ENCODE measurements around the gene DLGAP1. TPM values are rescaled to one million over a fixed set of nuclear protein-coding genes. Genes with fewer than 3 reads are reported as not detected.

Gene DLGAP1
- total and polyA plus RNA-seq, 5 experiments from 2014 or later, result not detected

GRCh38 chr18:3932276-3932675 lies 522.8 kb downstream of the DLGAP1 start:
- no peaks in the 10 kb centered on the region for H3K36me3 Mint-ChIP-seq
- no peak overlapping the region for H3K4me3 Mint-ChIP-seq
- DNase-seq (no peak), ATAC-seq (no peak)
- no peaks in the 10 kb centered on the region for H3K4me1 Mint-ChIP-seq
- peaks cover 0 to 8% (median 0%) of the 10 kb centered on the region in 5 donors for H3K27me3 Mint-ChIP-seq
- H3K9me3 Mint-ChIP-seq, result no peaks in the 10 kb centered on the region
- POLR2A ChIA-PET, result no interaction called here
- H3K27ac Mint-ChIP-seq, result no peak overlapping the region

DNA sequence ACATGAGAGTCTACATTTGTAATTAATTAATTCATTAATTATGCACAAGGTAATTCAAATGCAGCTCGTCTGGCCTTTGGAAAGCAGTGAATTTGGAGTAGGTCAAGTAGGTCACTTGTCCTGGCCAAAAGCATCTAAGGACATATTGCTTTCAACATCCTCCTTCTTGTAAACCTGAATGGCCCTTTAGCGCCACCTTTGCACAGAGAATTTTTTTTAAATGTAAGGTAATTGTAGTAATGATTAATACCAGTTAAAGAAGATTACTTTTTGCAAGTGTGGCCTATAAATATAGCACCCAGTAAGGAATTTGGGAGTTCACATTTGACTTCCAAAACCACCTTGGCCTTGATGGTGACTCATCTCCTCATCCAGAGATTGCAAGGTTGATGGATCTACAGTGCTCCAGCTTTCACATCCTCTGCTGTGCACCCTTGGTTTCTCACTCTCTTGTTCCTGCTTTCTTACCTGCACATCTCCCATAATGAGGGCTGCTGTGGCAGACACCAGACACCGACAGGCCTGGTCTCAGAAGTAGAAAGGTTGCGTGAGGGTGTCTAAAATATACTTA lies 523.5 kb downstream of the DLGAP1 start:
- no peak for DNase-seq
- Mint-ChIP-seq H3K4me1 (no peaks in the 10 kb centered on the region), H3K36me3 (no peaks in the 10 kb centered on the region), H3K4me3 (no peak overlapping the region), H3K9me3 (no peaks in the 10 kb centered on the region), H3K27ac (no peak overlapping the region), H3K27me3 (peaks cover 0 to 5% (median 1%) of the 10 kb centered on the region in 5 donors)
- no peak for ATAC-seq
- POLR2A ChIA-PET, result no interaction called here

GRCh38 chr18:3931013-3931315 lies 524.1 kb downstream of the DLGAP1 start:
- no peaks in the 10 kb centered on the region for H3K4me1 Mint-ChIP-seq
- no peak for DNase-seq
- no peaks in the 10 kb centered on the region for H3K36me3 Mint-ChIP-seq
- H3K27ac Mint-ChIP-seq, result no peak overlapping the region
- H3K27me3 Mint-ChIP-seq, result peaks cover 0 to 2% (median 0%) of the 10 kb centered on the region in 5 donors
- no peaks in the 10 kb centered on the region for H3K9me3 Mint-ChIP-seq
- POLR2A ChIA-PET, result no interaction called here
- no peak for ATAC-seq
- no peak overlapping the region for H3K4me3 Mint-ChIP-seq

DNA sequence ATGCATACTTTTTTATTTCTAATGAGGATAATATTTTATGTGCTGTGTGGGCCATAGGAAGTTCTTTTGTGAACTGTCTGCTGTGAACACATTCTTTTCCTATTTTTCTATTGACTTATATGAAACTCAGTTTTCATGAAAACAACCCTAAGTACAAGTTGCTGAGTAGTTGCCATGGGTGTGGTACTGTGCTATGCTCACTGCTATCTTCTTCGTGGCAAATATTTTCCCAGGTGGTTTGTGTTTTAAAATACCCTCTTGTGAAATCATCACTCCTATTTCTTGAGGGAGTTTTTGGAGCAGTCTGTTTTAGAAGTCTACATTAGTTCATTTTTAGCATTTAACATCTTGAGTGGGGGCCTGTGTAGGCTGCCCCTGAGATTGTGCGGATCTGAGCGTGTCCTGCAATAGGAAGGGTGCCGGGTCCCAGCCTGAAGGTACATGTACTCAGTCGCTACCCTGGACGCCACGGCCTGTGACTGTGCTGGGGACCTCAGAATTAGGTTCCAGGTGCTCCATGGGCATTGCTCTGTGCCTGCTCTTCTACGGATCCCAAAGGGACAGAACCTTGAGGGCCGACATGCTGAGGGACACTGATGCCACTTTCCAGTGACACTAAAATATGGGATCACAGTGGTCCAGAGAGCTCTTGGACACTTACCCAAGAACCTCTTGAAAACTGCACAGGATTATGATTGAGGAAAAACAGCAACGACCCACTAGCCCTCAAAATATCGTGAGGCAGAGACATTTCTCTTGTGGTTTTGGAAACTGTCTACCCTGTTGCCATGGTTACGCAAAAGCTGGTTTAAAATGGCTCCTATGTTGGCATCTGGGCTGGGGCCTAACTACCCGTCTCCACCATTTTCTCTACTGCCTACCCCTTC lies 524.7 kb downstream of the DLGAP1 start:
- H3K9me3 Mint-ChIP-seq, result no peaks in the 10 kb centered on the region
- peaks cover 0 to 3% (median 0%) of the 10 kb centered on the region in 5 donors for H3K27me3 Mint-ChIP-seq
- H3K27ac Mint-ChIP-seq, result no peak overlapping the region
- H3K36me3 Mint-ChIP-seq, result no peaks in the 10 kb centered on the region
- POLR2A ChIA-PET, result no interaction called here
- DNase-seq (no peak), ATAC-seq (no peak)
- H3K4me1 Mint-ChIP-seq, result no peaks in the 10 kb centered on the region
- H3K4me3 Mint-ChIP-seq, result no peak overlapping the region

GRCh38 chr18:3924455-3924854 lies 530.7 kb downstream of the DLGAP1 start:
- ATAC-seq, result no peak
- Mint-ChIP-seq H3K4me3 (no peak overlapping the region), H3K9me3 (no peaks in the 10 kb centered on the region)

GRCh38 chr18:3923750-3924149 lies 531.4 kb downstream of the DLGAP1 start:
- Mint-ChIP-seq H3K4me3 (no peak overlapping the region), H3K27ac (no peak overlapping the region), H3K4me1 (no peaks in the 10 kb centered on the region), H3K36me3 (no peaks in the 10 kb centered on the region), H3K27me3 (peaks cover 2 to 15% (median 10%) of the 10 kb centered on the region in 5 donors), H3K9me3 (no peaks in the 10 kb centered on the region)
- ATAC-seq (no peak), DNase-seq (no peak)
- POLR2A ChIA-PET, result no interaction called here

More at GRCh38 chr18:3924455-3924854, 530.7 kb downstream of the DLGAP1 start:
- DNase-seq, result no peak
- Mint-ChIP-seq H3K27me3 (peaks cover 2 to 9% (median 8%) of the 10 kb centered on the region in 5 donors), H3K27ac (no peak overlapping the region), H3K4me1 (no peaks in the 10 kb centered on the region), H3K36me3 (no peaks in the 10 kb centered on the region)
- POLR2A ChIA-PET, result no interaction called here

DNA sequence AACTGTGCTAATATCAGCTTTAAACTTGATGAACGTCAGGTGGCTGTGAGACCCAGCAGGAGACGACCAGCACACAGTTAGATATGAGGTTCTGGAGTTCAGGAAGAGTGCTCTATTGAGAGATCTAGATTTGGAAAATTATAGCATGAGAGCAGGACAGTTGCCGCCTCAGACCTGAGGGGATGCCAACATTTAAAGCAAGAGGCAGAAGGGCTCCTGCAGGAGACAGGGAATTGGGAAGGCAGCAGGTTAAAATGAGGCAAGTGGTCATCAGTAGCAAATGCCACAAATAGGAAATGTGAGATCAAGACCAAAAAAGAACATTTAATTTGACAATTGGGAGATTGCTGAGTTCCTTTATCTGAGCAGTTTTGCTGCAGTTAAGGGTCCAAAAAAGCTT lies 533.3 kb downstream of the DLGAP1 start:
- H3K27ac Mint-ChIP-seq, result no peak overlapping the region
- POLR2A ChIA-PET, result no interaction called here
- peaks cover 3 to 29% (median 14%) of the 10 kb centered on the region in 5 donors for H3K27me3 Mint-ChIP-seq
- H3K4me1 Mint-ChIP-seq, result no peaks in the 10 kb centered on the region
- DNase-seq (no peak), ATAC-seq (no peak)
- H3K36me3 Mint-ChIP-seq, result no peaks in the 10 kb centered on the region
- H3K4me3 Mint-ChIP-seq, result no peak overlapping the region
- no peaks in the 10 kb centered on the region for H3K9me3 Mint-ChIP-seq

DNA sequence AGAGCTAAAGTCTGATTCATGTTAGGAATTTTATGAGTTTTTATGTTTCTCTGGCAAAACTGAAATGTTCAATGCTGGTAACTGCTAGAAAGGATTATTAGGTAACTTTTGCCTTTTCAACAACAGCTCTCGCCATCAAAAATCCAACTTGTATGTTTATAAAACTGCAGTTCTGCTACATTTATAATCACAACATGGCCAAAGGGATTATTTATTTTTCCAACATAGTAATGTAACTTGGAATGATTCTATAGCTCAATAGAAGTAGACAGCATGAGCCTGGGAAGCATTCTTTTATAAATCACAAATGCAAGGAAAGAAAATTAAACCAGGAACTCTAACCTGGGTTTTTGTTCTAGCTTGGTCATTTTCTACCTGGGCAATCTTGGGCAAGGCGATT lies 534.3 kb downstream of the DLGAP1 start:
- POLR2A ChIA-PET, result no interaction called here
- Mint-ChIP-seq H3K9me3 (no peaks in the 10 kb centered on the region), H3K4me3 (no peak overlapping the region), H3K4me1 (no peaks in the 10 kb centered on the region), H3K27ac (no peak overlapping the region), H3K27me3 (peaks cover 3 to 30% (median 14%) of the 10 kb centered on the region in 5 donors), H3K36me3 (no peaks in the 10 kb centered on the region)
- DNase-seq (no peak), ATAC-seq (no peak)

GRCh38 chr18:3919396-3920061 lies 535.6 kb downstream of the DLGAP1 start:
- H3K4me1 Mint-ChIP-seq, result no peaks in the 10 kb centered on the region
- H3K9me3 Mint-ChIP-seq, result no peaks in the 10 kb centered on the region
- ATAC-seq (no peak), DNase-seq (no peak)
- H3K4me3 Mint-ChIP-seq, result no peak overlapping the region
- POLR2A ChIA-PET, result no interaction called here
- H3K27ac Mint-ChIP-seq, result no peak overlapping the region
- peaks cover 3 to 30% (median 11%) of the 10 kb centered on the region in 5 donors for H3K27me3 Mint-ChIP-seq
- H3K36me3 Mint-ChIP-seq, result no peaks in the 10 kb centered on the region

GRCh38 chr18:3916082-3916481 lies 539.0 kb downstream of the DLGAP1 start:
- no peak for DNase-seq

DNA sequence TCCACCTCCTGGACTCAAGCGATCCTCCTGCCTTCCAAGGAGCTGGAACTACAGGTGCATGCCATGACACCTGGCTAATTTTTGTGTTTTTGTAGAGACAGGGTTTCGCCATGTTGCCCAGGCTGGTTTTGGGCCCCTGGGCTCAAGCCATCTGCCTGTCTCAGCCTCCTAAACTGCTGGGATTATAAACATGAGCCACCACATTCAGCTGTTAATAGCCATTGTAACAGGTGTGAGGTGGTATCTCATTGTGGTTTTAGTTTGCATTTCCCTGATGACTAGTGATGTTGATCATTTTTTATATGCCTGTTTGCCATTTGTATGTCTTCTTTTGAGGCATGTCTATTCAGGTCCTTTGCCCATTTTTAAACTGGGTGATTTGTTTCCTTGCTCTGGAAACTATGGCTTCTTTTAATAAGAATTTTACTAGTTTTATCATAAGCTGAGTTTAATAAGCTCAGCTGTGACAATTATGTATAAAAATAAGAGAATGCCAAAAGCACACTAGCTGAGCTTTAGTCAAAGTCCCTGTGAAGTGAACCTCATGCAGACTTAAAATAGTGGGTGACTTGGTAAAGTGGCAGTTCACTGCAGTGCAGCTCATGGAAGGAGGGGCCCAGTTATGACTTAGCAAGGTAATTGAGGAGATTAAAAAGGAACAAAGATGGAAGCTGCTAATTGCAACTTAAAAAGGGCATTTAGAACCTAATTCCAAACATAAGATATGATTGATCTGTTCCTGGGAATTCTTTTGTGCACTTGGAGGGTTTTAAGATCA lies 540.1 kb downstream of the DLGAP1 start:
- no peaks in the 10 kb centered on the region for H3K9me3 Mint-ChIP-seq
- H3K4me1 Mint-ChIP-seq, result no peaks in the 10 kb centered on the region
- peaks cover 3 to 21% (median 6%) of the 10 kb centered on the region in 5 donors for H3K27me3 Mint-ChIP-seq
- POLR2A ChIA-PET, result no interaction called here
- no peak overlapping the region for H3K27ac Mint-ChIP-seq
- ATAC-seq, result no peak
- no peak overlapping the region for H3K4me3 Mint-ChIP-seq
- H3K36me3 Mint-ChIP-seq, result no peaks in the 10 kb centered on the region
- DNase-seq, result no peak

More at GRCh38 chr18:3916082-3916481, 539.0 kb downstream of the DLGAP1 start:
- no peaks in the 10 kb centered on the region for H3K36me3 Mint-ChIP-seq
- POLR2A ChIA-PET, result no interaction called here
- H3K27me3 Mint-ChIP-seq, result peaks cover 3 to 25% (median 10%) of the 10 kb centered on the region in 5 donors
- H3K9me3 Mint-ChIP-seq, result no peaks in the 10 kb centered on the region
- H3K4me3 Mint-ChIP-seq, result no peak overlapping the region
- no peak for ATAC-seq
- no peaks in the 10 kb centered on the region for H3K4me1 Mint-ChIP-seq
- H3K27ac Mint-ChIP-seq, result no peak overlapping the region

- Mint-ChIP-seq H3K4me1 (no peaks in the 10 kb centered on the region), H3K27me3 (peaks cover 3 to 20% (median 5%) of the 10 kb centered on the region in 5 donors), H3K9me3 (no peaks in the 10 kb centered on the region), H3K4me3 (no peak overlapping the region), H3K27ac (no peak overlapping the region), H3K36me3 (no peaks in the 10 kb centered on the region)
- ATAC-seq (no peak), DNase-seq (no peak)
- POLR2A ChIA-PET, result no interaction called here
These were observed 541.0 kb downstream of the DLGAP1 start for GRCh38 chr18:3914109-3914508.

DNA sequence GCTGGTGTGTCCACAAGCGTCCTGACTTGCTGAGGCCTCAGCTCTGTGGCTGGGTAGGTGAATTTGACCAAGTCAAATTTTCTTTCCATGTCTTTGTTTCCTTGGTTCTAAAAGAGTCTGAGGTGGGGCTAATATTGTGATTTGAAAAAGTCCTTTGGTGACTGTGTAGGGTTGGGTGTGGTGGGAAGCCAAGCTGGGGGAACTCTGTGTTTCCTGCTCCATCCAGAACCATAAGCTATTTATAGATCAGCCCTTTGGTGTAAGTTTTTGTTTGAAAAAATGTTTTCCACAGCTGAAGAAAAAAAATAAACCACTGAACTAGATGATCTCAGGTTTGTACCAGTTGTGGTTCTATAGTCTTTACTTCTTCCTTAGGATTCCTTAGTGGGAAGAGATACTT lies 542.4 kb downstream of the DLGAP1 start:
- DNase-seq, result no peak
- H3K4me3 Mint-ChIP-seq, result no peak overlapping the region
- POLR2A ChIA-PET, result no interaction called here

More for the DNA sequence above, 542.4 kb downstream of the DLGAP1 start:
- Mint-ChIP-seq H3K4me1 (no peaks in the 10 kb centered on the region), H3K9me3 (no peaks in the 10 kb centered on the region), H3K27me3 (peaks cover 0 to 8% (median 5%) of the 10 kb centered on the region in 5 donors), H3K36me3 (no peaks in the 10 kb centered on the region), H3K27ac (no peak overlapping the region)
- ATAC-seq, result no peak
